Keratinocyte (primary cell): Measurements from ENCODE around the gene MTHFD1L. TPM values are rescaled to one million over a fixed set of nuclear protein-coding genes. Genes with fewer than 3 reads are reported as not detected.

Source experiments
- DNase-seq: peaks from one replicate; pipeline ENCODE4 v3.0.0-alpha.2; 2011; ENCODE audit warnings: low read depth, missing footprints, low spot score
- FAIRE-seq: peaks from 2 replicates; lab custom pipeline; 2011; peaks lifted over from hg19 to GRCh38; lab: Jason Lieb, UNC
- H2AFZ ChIP-seq: 2 replicates; pipeline ENCODE4 v1.6.0; 2012; ENCODE audit warnings: low read length, control low read depth, inconsistent platforms; ENCODE audit not compliant: control insufficient read depth
- H3K27ac ChIP-seq: 2 replicates; pipeline ENCODE4 v1.5.1; 2011; ENCODE audit warnings: low read length; ENCODE audit not compliant: control insufficient read depth, insufficient read depth
- H3K27me3 ChIP-seq: 3 replicates; pipeline ENCODE4 v1.6.0; 2011; ENCODE audit warnings: low read length; ENCODE audit not compliant: control insufficient read depth, insufficient read depth; ENCODE audit errors: extremely low read depth
- H3K36me3 ChIP-seq, 2 experiments: 2 replicates in 1 of 2; 3 replicates in 1 of 2; pipeline ENCODE4 v1.5.1; 2011; ENCODE audit warnings: low read length in 2 of 2, mild to moderate bottlenecking in 1 of 2; ENCODE audit not compliant: control insufficient read depth in 2 of 2, insufficient read depth in 2 of 2; ENCODE audit errors: extremely low read depth in 1 of 2
- H3K4me1 ChIP-seq: 3 replicates; pipeline ENCODE4 v1.5.1; 2011; ENCODE audit warnings: low read length; ENCODE audit not compliant: control insufficient read depth, insufficient read depth; ENCODE audit errors: extremely low read depth
- H3K4me2 ChIP-seq: 3 replicates; pipeline ENCODE4 v1.6.0; 2011; ENCODE audit warnings: low read depth, low read length; ENCODE audit not compliant: control insufficient read depth, insufficient read depth; ENCODE audit errors: extremely low read depth
- H3K4me3 ChIP-seq, 3 experiments: fragments of 200-600 bp in 1 of 3; sonication (generic) in 1 of 3; 2 replicates in 2 of 3; 3 replicates in 1 of 3; pipeline ENCODE4 v1.5.1; 2011 to 2016; ENCODE audit warnings: low read length in 3 of 3, mild to moderate bottlenecking in 3 of 3, control low read depth in 2 of 3, inconsistent platforms in 1 of 3, low read depth in 1 of 3, mixed read lengths in 1 of 3, mixed run types in 1 of 3, moderate library complexity in 1 of 3; ENCODE audit not compliant: control insufficient read depth in 2 of 3, insufficient read depth in 2 of 3; ENCODE audit errors: extremely low read depth in 1 of 3
- H3K79me2 ChIP-seq: 2 replicates; pipeline ENCODE4 v1.6.0; 2012; ENCODE audit warnings: low read length; ENCODE audit not compliant: control insufficient read depth, insufficient read depth
- H3K9ac ChIP-seq: 3 replicates; pipeline ENCODE4 v1.6.0; 2011; ENCODE audit warnings: low read length; ENCODE audit not compliant: control insufficient read depth, insufficient read depth; ENCODE audit errors: extremely low read depth
- H3K9me1 ChIP-seq: 3 replicates; pipeline ENCODE4 v1.6.0; 2011; ENCODE audit warnings: low read length; ENCODE audit not compliant: control insufficient read depth, insufficient read depth; ENCODE audit errors: extremely low read depth
- H3K9me3 ChIP-seq: 2 replicates; pipeline ENCODE4 v1.5.1; 2012; ENCODE audit warnings: low read depth, low read length; ENCODE audit not compliant: control insufficient read depth
- H4K20me1 ChIP-seq: 3 replicates; pipeline ENCODE4 v1.6.0; 2011; ENCODE audit warnings: low read length; ENCODE audit not compliant: control insufficient read depth, insufficient read depth; ENCODE audit errors: extremely low read depth
- CTCF ChIP-seq, 3 experiments: IDR thresholded peaks in 1 of 3; conservative IDR thresholded peaks in 1 of 3; optimal IDR thresholded peaks in 1 of 3; 2 replicates in 2 of 3; 3 replicates in 1 of 3; pipeline versions ENCODE3 to v1.5.1; 2011; ENCODE audit warnings: low read length in 3 of 3, mild to moderate bottlenecking in 3 of 3, moderate library complexity in 2 of 3, control low read depth in 1 of 3, inconsistent platforms in 1 of 3; ENCODE audit not compliant: insufficient read depth in 2 of 3; ENCODE audit errors: extremely low read depth in 1 of 3
- EZH2 ChIP-seq: IDR thresholded peaks from one replicate; pipeline ENCODE4 v1.6.1; 2012; ENCODE audit warnings: inconsistent platforms, mild to moderate bottlenecking, low read length, moderate library complexity
- dilution Hi-C: fragments of 300-500 bp; cut with MboI; formaldehyde crosslinking; loops from one replicate; pipeline ENCODE4 v1.7.0; 2020; ENCODE audit warnings: low sequenced_read_pairs; ENCODE audit not compliant: extremely low pct_ligation_motif_present
- polyA plus RNA-seq, 5 experiments: library from polyadenylated mRNA; depleted of rRNA in 3 of 5; stranded (reverse) in 3 of 5; stranded (forward) in 1 of 5; unstranded in 1 of 5; fragments of >200 nt; gene quantifications; 1 replicate in 1 of 5; 2 replicates in 3 of 5; 3 replicates in 1 of 5; pipeline versions ENCODE4 v1.2.1 to v1.2.3, GENCODE V29; 2011 to 2012; ENCODE audit warnings: missing spikeins in 2 of 5, low read depth in 1 of 5, low replicate concordance in 1 of 5

The MTHFD1L gene
- polyA plus RNA-seq, 1 donor (not counting 4 experiments of a cell fraction or from before 2014, with no cell fraction given): 38.0 TPM

DNA sequence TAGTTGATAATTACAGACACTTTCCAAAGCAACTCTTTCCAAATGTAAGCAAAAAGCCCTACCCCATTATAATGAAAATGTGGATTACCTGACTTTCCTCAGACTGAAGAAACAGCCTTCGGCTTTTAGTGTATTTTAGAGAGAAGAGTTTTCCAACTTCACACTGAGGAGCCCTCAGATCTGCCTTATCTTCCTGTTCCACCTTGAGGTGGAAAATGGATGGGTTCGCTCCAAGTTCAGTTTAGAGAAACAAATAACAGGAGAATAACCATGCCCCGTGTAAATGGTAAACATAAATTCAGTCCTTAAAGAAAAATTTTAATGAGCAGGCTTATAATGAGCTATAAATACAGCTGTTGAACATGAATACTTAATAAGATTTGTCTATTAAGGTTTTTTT lies 21.1 kb upstream of the MTHFD1L start:
- Histone ChIP-seq H3K4me2 (no peak overlapping the region), H3K27me3 (no peaks in the 10 kb centered on the region), H2AFZ (no peak overlapping the region), H4K20me1 (no peaks in the 10 kb centered on the region), H3K27ac (no peak overlapping the region), H3K4me3 (no peak overlapping the region), H3K79me2 (no peaks in the 10 kb centered on the region), H3K9me3 (no peaks in the 10 kb centered on the region), H3K9me1 (no peaks in the 10 kb centered on the region), H3K36me3 (no peaks in the 10 kb centered on the region), H3K4me1 (no peaks in the 10 kb centered on the region), H3K9ac (no peak overlapping the region)
- TF ChIP-seq CTCF (optimal IDR thresholded peaks at IDR 0.05 in 1 of 3, IDR thresholded peaks at IDR 0.05 in 1 of 3, conservative IDR thresholded peaks at IDR 0.05 in 1 of 3; ENCODE audit: extremely low read depth in 1 of 3, insufficient read depth in 2 of 3, low read length in 3 of 3): no peak
- TF ChIP-seq EZH2: no peak
- FAIRE-seq: no peak
- dilution Hi-C loops: no loop called here
- DNase-seq: no peak

DNA sequence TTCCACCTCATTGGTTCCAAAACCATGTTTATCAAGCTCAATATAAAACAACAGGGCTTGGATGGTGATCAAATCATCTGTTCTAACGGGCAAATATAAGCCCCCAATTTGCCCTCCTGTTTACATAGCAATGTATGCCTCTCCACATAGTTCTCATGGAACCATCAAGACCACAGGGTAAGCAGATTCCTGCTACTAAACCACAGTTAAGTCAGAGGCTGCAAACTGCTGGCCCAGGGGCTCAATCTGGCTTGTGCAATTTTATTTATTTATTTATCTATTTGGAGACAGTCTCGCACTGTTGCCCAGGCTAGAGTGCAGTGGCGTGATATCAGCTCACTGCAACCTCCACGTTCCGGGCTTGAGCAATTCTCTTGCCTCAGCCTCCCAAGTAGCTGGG lies 18.9 kb upstream of the MTHFD1L start:
- no peaks in the 10 kb centered on the region for H3K79me2 ChIP-seq
- dilution Hi-C loops: no loop called here
- DNase-seq: no peak
- H3K9me3 ChIP-seq: no peaks in the 10 kb centered on the region
- no peaks in the 10 kb centered on the region for H3K4me1 ChIP-seq
- H3K36me3 ChIP-seq: no peaks in the 10 kb centered on the region
- H3K9me1 ChIP-seq: no peaks in the 10 kb centered on the region
- no peak overlapping the region for H3K4me3 ChIP-seq
- no peak overlapping the region for H3K27ac ChIP-seq
- no peaks in the 10 kb centered on the region for H4K20me1 ChIP-seq
- H2AFZ ChIP-seq: no peak overlapping the region
- TF ChIP-seq EZH2 (no peak), CTCF (optimal IDR thresholded peaks at IDR 0.05 in 1 of 3, IDR thresholded peaks at IDR 0.05 in 1 of 3, conservative IDR thresholded peaks at IDR 0.05 in 1 of 3; ENCODE audit: extremely low read depth in 1 of 3, insufficient read depth in 2 of 3, low read length in 3 of 3) (no peak)
- no peak overlapping the region for H3K4me2 ChIP-seq
- no peak for FAIRE-seq
- no peak overlapping the region for H3K9ac ChIP-seq
- H3K27me3 ChIP-seq: no peaks in the 10 kb centered on the region
